SK-N-SH treated with all-trans-retinoic acid at 6 μM for 48 hours (cell line): ENCODE measurements around the gene FOXA2.

Source experiments
- ATAC-seq: fragments of 200-7000 bp; cut with Tn5 transposase; 3 replicates; pipeline ENCODE4 v1.9.1; 2020; ENCODE audit warnings: mild to moderate bottlenecking, moderate library complexity
- ARNTL ChIP-seq: fragments of 450-650 bp; formaldehyde crosslinking; IDR thresholded peaks from 2 replicates; pipeline ENCODE4 v1.5.0; 2020; ENCODE audit warnings: low read depth, mild to moderate bottlenecking, moderate library complexity, borderline replicate concordance
- BACH2 ChIP-seq: fragments of 250-450 bp; sonication (Bioruptor Pico); IDR thresholded peaks from 2 replicates; pipeline ENCODE4 v1.9.0; 2021; ENCODE audit warnings: mild to moderate bottlenecking, borderline replicate concordance
- CSDC2 ChIP-seq: fragments of 250-450 bp; sonication (Bioruptor Pico); IDR thresholded peaks from 2 replicates; pipeline ENCODE4 v1.5.0; 2020; ENCODE audit warnings: mild to moderate bottlenecking, moderate library complexity
- ESRRG ChIP-seq: fragments of 250-450 bp; sonication (Bioruptor Pico); IDR thresholded peaks from 2 replicates; pipeline ENCODE4 v1.6.1; 2021; ENCODE audit warnings: mild to moderate bottlenecking
- ISL1 ChIP-seq: fragments of 250-450 bp; sonication (Bioruptor Pico); IDR thresholded peaks from 2 replicates; pipeline ENCODE4 v2.1.2; 2022; ENCODE audit warnings: mild to moderate bottlenecking, moderate library complexity
- OSR1 ChIP-seq: fragments of 250-450 bp; sonication (Bioruptor Pico); IDR thresholded peaks from 2 replicates; pipeline ENCODE4 v1.8.0; 2022; ENCODE audit warnings: moderate library complexity, mild to moderate bottlenecking, inconsistent platforms
- PATZ1 ChIP-seq: fragments of 250-450 bp; sonication (Bioruptor Pico); IDR thresholded peaks from 2 replicates; pipeline ENCODE4 v1.8.0; 2020; ENCODE audit warnings: mild to moderate bottlenecking, moderate library complexity, borderline replicate concordance
- POU6F1 ChIP-seq: fragments of 250-450 bp; sonication (Bioruptor Pico); IDR thresholded peaks from 2 replicates; pipeline ENCODE4 v1.8.0; 2021; ENCODE audit warnings: low read depth, mild to moderate bottlenecking, moderate library complexity, borderline replicate concordance
- PPARA ChIP-seq: fragments of 250-450 bp; sonication (Bioruptor Pico); IDR thresholded peaks from 2 replicates; pipeline ENCODE4 v1.5.0; 2020; ENCODE audit warnings: mild to moderate bottlenecking, borderline replicate concordance
- RARB ChIP-seq: fragments of 250-450 bp; sonication (Bioruptor Pico); IDR thresholded peaks from 2 replicates; pipeline ENCODE4 v1.8.0; 2021; ENCODE audit warnings: mild to moderate bottlenecking, moderate library complexity
- SNAI2 ChIP-seq: fragments of 250-450 bp; sonication (Bioruptor Pico); IDR thresholded peaks from 2 replicates; pipeline ENCODE4 v1.5.0; 2020; ENCODE audit warnings: mild to moderate bottlenecking, moderate library complexity
- TCF4 ChIP-seq: fragments of 250-450 bp; sonication (Bioruptor Pico); IDR thresholded peaks from 2 replicates; pipeline ENCODE4 v1.8.0; 2021; ENCODE audit warnings: mild to moderate bottlenecking, moderate library complexity, borderline replicate concordance
- TOX ChIP-seq: fragments of 250-450 bp; sonication (Bioruptor Pico); IDR thresholded peaks from 2 replicates; pipeline ENCODE4 v1.8.0; 2021; ENCODE audit warnings: mild to moderate bottlenecking, moderate library complexity, borderline replicate concordance
- ZFP3 ChIP-seq: fragments of 250-450 bp; sonication (Bioruptor Pico); IDR thresholded peaks from 2 replicates; pipeline ENCODE4 v1.5.0; 2020; ENCODE audit warnings: mild to moderate bottlenecking, moderate library complexity
- ZFP30 ChIP-seq: fragments of 450-650 bp; formaldehyde crosslinking; IDR thresholded peaks from 2 replicates; pipeline ENCODE4 v1.5.0; 2022; ENCODE audit warnings: mild to moderate bottlenecking, moderate library complexity
- ZNF565 ChIP-seq: fragments of 450-650 bp; formaldehyde crosslinking; conservative IDR thresholded peaks from 2 replicates; pipeline ENCODE4 v1.5.0; 2020; ENCODE audit warnings: low read depth, mild to moderate bottlenecking, moderate library complexity
- ZNF70 ChIP-seq: fragments of 450-650 bp; formaldehyde crosslinking; IDR thresholded peaks from 2 replicates; pipeline ENCODE4 v1.5.0; 2020; ENCODE audit warnings: mild to moderate bottlenecking, moderate library complexity
- ZNF8 ChIP-seq: fragments of 450-650 bp; formaldehyde crosslinking; IDR thresholded peaks from 2 replicates; pipeline ENCODE4 v1.5.0; 2020; ENCODE audit warnings: mild to moderate bottlenecking, moderate library complexity
- TF ChIP-seq, protein P1 (sequence below): fragments of 250-450 bp; sonication (Bioruptor Pico); IDR thresholded peaks from 2 replicates; pipeline ENCODE4 v1.5.1; 2021; ENCODE audit warnings: mild to moderate bottlenecking, moderate library complexity
- TF ChIP-seq, protein P2 (sequence below): fragments of 250-450 bp; sonication (Bioruptor Pico); IDR thresholded peaks from 2 replicates; pipeline ENCODE4 v1.5.0; 2020; ENCODE audit warnings: mild to moderate bottlenecking, moderate library complexity
- TF ChIP-seq, protein P3 (sequence below): fragments of 250-450 bp; sonication (Bioruptor Pico); IDR thresholded peaks from 2 replicates; pipeline ENCODE4 v1.5.1; 2020; ENCODE audit warnings: low read depth, mild to moderate bottlenecking, moderate library complexity

FOXA2 gene

DNA sequence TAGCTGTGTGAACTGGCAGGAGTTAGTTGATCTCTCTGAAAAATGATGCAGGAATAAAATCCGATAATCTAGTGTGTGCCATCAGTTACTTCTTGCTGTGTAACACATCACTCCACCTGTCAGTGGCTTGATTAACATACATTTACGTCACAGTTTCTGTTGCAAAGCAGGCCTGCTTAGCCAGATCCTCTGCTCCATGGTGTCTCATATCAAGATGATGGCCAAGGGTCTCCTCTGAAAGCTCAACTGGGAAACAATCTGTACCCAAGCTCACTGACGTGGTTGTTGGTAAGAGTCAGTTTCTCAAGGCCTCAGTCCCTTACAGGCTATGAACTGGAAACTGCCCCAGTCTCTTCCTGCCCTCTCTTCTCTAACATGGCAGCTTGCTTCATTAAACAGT lies 51.8 kb downstream of the FOXA2 start:
- no peak for ATAC-seq
- TF ChIP-seq ZFP30 (CRISPR knock-in tag) = no peak
- TF ChIP-seq, protein P1, sequence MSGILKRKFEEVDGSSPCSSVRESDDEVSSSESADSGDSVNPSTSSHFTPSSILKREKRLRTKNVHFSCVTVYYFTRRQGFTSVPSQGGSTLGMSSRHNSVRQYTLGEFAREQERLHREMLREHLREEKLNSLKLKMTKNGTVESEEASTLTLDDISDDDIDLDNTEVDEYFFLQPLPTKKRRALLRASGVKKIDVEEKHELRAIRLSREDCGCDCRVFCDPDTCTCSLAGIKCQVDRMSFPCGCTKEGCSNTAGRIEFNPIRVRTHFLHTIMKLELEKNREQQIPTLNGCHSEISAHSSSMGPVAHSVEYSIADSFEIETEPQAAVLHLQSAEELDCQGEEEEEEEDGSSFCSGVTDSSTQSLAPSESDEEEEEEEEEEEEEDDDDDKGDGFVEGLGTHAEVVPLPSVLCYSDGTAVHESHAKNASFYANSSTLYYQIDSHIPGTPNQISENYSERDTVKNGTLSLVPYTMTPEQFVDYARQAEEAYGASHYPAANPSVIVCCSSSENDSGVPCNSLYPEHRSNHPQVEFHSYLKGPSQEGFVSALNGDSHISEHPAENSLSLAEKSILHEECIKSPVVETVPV (CRISPR knock-in tag) = no peak
- TF ChIP-seq ZFP3 (CRISPR knock-in tag) = no peak
- no peak for TF ChIP-seq POU6F1
- no peak for TF ChIP-seq TCF4 (CRISPR knock-in tag)
- TF ChIP-seq CSDC2 (CRISPR knock-in tag) = no peak
- TF ChIP-seq ARNTL (CRISPR knock-in tag) = no peak
- TF ChIP-seq BACH2 = no peak
- no peak for TF ChIP-seq ESRRG (CRISPR knock-in tag)
- TF ChIP-seq SNAI2 (CRISPR knock-in tag) = no peak
- TF ChIP-seq, protein P2, sequence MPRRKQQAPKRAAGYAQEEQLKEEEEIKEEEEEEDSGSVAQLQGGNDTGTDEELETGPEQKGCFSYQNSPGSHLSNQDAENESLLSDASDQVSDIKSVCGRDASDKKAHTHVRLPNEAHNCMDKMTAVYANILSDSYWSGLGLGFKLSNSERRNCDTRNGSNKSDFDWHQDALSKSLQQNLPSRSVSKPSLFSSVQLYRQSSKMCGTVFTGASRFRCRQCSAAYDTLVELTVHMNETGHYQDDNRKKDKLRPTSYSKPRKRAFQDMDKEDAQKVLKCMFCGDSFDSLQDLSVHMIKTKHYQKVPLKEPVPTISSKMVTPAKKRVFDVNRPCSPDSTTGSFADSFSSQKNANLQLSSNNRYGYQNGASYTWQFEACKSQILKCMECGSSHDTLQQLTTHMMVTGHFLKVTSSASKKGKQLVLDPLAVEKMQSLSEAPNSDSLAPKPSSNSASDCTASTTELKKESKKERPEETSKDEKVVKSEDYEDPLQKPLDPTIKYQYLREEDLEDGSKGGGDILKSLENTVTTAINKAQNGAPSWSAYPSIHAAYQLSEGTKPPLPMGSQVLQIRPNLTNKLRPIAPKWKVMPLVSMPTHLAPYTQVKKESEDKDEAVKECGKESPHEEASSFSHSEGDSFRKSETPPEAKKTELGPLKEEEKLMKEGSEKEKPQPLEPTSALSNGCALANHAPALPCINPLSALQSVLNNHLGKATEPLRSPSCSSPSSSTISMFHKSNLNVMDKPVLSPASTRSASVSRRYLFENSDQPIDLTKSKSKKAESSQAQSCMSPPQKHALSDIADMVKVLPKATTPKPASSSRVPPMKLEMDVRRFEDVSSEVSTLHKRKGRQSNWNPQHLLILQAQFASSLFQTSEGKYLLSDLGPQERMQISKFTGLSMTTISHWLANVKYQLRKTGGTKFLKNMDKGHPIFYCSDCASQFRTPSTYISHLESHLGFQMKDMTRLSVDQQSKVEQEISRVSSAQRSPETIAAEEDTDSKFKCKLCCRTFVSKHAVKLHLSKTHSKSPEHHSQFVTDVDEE (CRISPR knock-in tag) = no peak
- no peak for TF ChIP-seq ZNF70 (CRISPR knock-in tag)
- no peak for TF ChIP-seq OSR1
- TF ChIP-seq PPARA = no peak
- no peak for TF ChIP-seq ISL1
- TF ChIP-seq ZNF565 (CRISPR knock-in tag) = no peak
- TF ChIP-seq PATZ1 (CRISPR knock-in tag) = no peak
- no peak for TF ChIP-seq RARB (CRISPR knock-in tag)
- TF ChIP-seq, protein P3, sequence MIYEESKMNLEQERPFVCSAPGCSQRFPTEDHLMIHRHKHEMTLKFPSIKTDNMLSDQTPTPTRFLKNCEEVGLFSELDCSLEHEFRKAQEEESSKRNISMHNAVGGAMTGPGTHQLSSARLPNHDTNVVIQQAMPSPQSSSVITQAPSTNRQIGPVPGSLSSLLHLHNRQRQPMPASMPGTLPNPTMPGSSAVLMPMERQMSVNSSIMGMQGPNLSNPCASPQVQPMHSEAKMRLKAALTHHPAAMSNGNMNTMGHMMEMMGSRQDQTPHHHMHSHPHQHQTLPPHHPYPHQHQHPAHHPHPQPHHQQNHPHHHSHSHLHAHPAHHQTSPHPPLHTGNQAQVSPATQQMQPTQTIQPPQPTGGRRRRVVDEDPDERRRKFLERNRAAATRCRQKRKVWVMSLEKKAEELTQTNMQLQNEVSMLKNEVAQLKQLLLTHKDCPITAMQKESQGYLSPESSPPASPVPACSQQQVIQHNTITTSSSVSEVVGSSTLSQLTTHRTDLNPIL (CRISPR knock-in tag) = no peak
- TF ChIP-seq ZNF8 = no peak

DNA sequence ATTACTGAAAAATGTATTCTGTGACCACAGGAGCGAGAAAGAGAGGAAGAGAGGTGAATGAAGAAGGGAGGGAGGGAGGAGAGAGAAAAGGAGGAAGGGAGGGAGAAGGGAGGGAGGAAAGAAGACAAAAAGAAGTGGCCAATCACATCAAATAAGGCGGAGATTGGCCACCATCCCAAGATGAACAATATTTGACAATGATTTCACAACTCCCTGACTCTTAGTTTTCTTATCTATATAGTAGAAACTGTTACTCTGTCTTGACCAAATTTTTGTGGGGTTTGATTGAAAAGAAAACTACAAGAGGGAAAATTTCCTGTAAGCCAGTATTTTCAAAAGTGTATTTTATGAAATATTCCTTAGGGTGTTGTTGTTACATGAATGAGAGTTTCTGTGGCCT lies 52.6 kb downstream of the FOXA2 start:
- ATAC-seq = no peak
- TF ChIP-seq OSR1 (no peak), TOX (CRISPR knock-in tag) (no peak), SNAI2 (CRISPR knock-in tag) (no peak)

- TF ChIP-seq ARNTL (CRISPR knock-in tag) (no peak), POU6F1 (no peak), SNAI2 (CRISPR knock-in tag) (no peak), ESRRG (CRISPR knock-in tag) (no peak), RARB (CRISPR knock-in tag) (no peak), BACH2 (no peak)
- TF ChIP-seq, all 23 proteins: peak for 0
- ATAC-seq = no peak
These were observed 53.2 kb downstream of the FOXA2 start for GRCh38 chr20:22531056-22531615.
